ENCODE measurements around the gene COIL.
A peak's percentile ranks its signal among the peaks of the same experiment; 100 is the strongest.
"Not testable (repeated sequence)": the region's sequence is repeated elsewhere in the genome, so short reads cannot be mapped to it uniquely, and the experiment has no call there.

The COIL gene

GRCh38 chr17:56960596-56961538 is at the start of gene COIL:
Gene COIL (minus strand): TSS chr17:56961050. CDS start chr17:56961019, 31 bp downstream.
- DNase-seq = peak; percentile 95

GRCh38 chr17:57010487-57010886 is 49.6 kb upstream of the COIL start:
- no peak for DNase-seq

- peak; percentile 41 for DNase-seq
Observed at GRCh38 chr17:57009737-57010445, 49.0 kb upstream of the COIL start.

GRCh38 chr17:57008958-57009357 is 48.1 kb upstream of the COIL start:
- DNase-seq = no peak

- DNase-seq = no peak
Observed at GRCh38 chr17:57006040-57006439, 45.2 kb upstream of the COIL start.

GRCh38 chr17:57004944-57005579 is 44.2 kb upstream of the COIL start:
- DNase-seq = no peak

- no peak for DNase-seq
Observed at GRCh38 chr17:57002904-57003303, 42.1 kb upstream of the COIL start.

- DNase-seq = no peak
Observed at GRCh38 chr17:57001541-57001940, 40.7 kb upstream of the COIL start.

- no peak for DNase-seq
Observed at GRCh38 chr17:56997313-56997712, 36.5 kb upstream of the COIL start.

- DNase-seq = no peak
Observed at GRCh38 chr17:56995766-56996165, 34.9 kb upstream of the COIL start.

- DNase-seq = no peak
Observed at GRCh38 chr17:56994009-56994792, 33.4 kb upstream of the COIL start.

- no peak for DNase-seq
Observed at GRCh38 chr17:56992364-56992763, 31.5 kb upstream of the COIL start.

GRCh38 chr17:56988901-56989572 is 28.2 kb upstream of the COIL start:
- no peak for DNase-seq

- no peak for DNase-seq
Observed at GRCh38 chr17:56987283-56987834, 26.5 kb upstream of the COIL start.

- no peak for DNase-seq
Observed at GRCh38 chr17:56985371-56986162, 24.7 kb upstream of the COIL start.

GRCh38 chr17:56983366-56983765 is 22.5 kb upstream of the COIL start:
- DNase-seq = no peak

GRCh38 chr17:56982312-56982711 is 21.5 kb upstream of the COIL start:
- no peak for DNase-seq

- not testable (repeated sequence) for DNase-seq
Observed at GRCh38 chr17:56980526-56980925, 19.7 kb upstream of the COIL start.

GRCh38 chr17:56979091-56979480 is 18.2 kb upstream of the COIL start:
- DNase-seq = no peak

GRCh38 chr17:56978441-56979090 is 17.7 kb upstream of the COIL start:
- DNase-seq = no peak

All from stimulated activated CD4-positive, alpha-beta T cell treated with anti-CD3 and anti-CD28 coated beads, Interleukin-12 subunit alpha, Interleukin-12 subunit beta, amount 100 ng/mL, for 4 hours (primary cell).